Panc1 (cell line): ENCODE data around the gene LBR. TPM values are rescaled to one million over a fixed set of nuclear protein-coding genes. Genes with fewer than 3 reads are reported as not detected.

ENCODE experiments used
- ATAC-seq: fragments of 200-7000 bp; cut with Tn5 transposase; 2 replicates; pipeline ENCODE4 v1.9.1; 2020; ENCODE audit warnings: mild to moderate bottlenecking, moderate library complexity
- BruUV-seq: library from RNA; stranded (reverse); fragments of 400-500 nt; replicated peaks from 2 replicates; lab custom pipeline; 2021; lab: Mats Ljungman, UMichigan
- CTCF ChIA-PET: fragments of 300-600 bp; sonication (Branson Sonifier 250); formaldehyde crosslinking; loops from one replicate; lab custom pipeline; 2022; ENCODE audit warnings: antibody characterized with exemption; lab: Charles Lee
- POLR2A ChIA-PET: fragments of 300-600 bp; sonication (Branson Sonifier 250); formaldehyde crosslinking; loops from one replicate; lab custom pipeline; 2022; ENCODE audit warnings: antibody characterized with exemption; lab: Charles Lee
- DNase-seq: peaks from one replicate; pipeline ENCODE4 v3.0.0-alpha.2; 2010; ENCODE audit warnings: low read depth, low spot score
- H3K27ac ChIP-seq: 2 replicates; pipeline ENCODE4 v1.5.1; 2011; ENCODE audit warnings: mild to moderate bottlenecking, low read length, inconsistent platforms
- H3K27me3 ChIP-seq: fragments of 200-500 bp; sonication (Bioruptor generic); 2 replicates; pipeline ENCODE4 v1.6.0; 2014; ENCODE audit warnings: low read length, inconsistent platforms; ENCODE audit not compliant: control insufficient read depth, insufficient read depth
- H3K36me3 ChIP-seq: fragments of 200-500 bp; sonication (Bioruptor generic); 2 replicates; pipeline ENCODE4 v1.5.1; 2014; ENCODE audit warnings: inconsistent platforms, mild to moderate bottlenecking, low read length, moderate library complexity; ENCODE audit not compliant: control insufficient read depth, insufficient read depth
- H3K4me1 ChIP-seq: 2 replicates; pipeline ENCODE4 v1.5.1; 2011; ENCODE audit warnings: inconsistent platforms, mild to moderate bottlenecking, low read length, moderate library complexity; ENCODE audit not compliant: control insufficient read depth, insufficient read depth
- H3K4me3 ChIP-seq, 2 experiments: 2 replicates each; pipeline ENCODE4 v1.5.1; 2011 to 2012; ENCODE audit warnings: low read depth in 2 of 2, low read length in 2 of 2, mild to moderate bottlenecking in 2 of 2, inconsistent platforms in 1 of 2, moderate library complexity in 1 of 2
- H3K9me3 ChIP-seq: fragments of 200-500 bp; sonication (Bioruptor generic); 2 replicates; pipeline ENCODE4 v1.5.1; 2014; ENCODE audit warnings: low read depth, mild to moderate bottlenecking, inconsistent platforms, low read length, moderate library complexity; ENCODE audit not compliant: control insufficient read depth, insufficient read depth
- POLR2AphosphoS5 ChIP-seq: IDR thresholded peaks from 2 replicates; pipeline ENCODE4 v1.6.1; 2012; ENCODE audit warnings: mild to moderate bottlenecking, low read depth, low read length, moderate library complexity
- SIN3A ChIP-seq: IDR thresholded peaks from 2 replicates; pipeline ENCODE4 v1.6.1; 2012; ENCODE audit warnings: low read depth, mild to moderate bottlenecking, low read length, moderate library complexity, borderline replicate concordance; ENCODE audit not compliant: insufficient read depth
- TCF7L2 ChIP-seq: IDR thresholded peaks from 2 replicates; pipeline ENCODE4 v1.6.1; 2011; ENCODE audit warnings: mild to moderate bottlenecking, low read depth, low read length, inconsistent platforms
- in situ Hi-C: cut with HindIII; loops from 2 replicates; pipeline ENCODE4 v1.10.0; 2016; ENCODE audit warnings: low sequenced_read_pairs, low pct_unique_long_range_greater_than_20kb
- intact Hi-C: fragments of 100-400 bp; cut with micrococcal nuclease; formaldehyde crosslinking; loops from one replicate; pipeline ENCODE4 v1.10.0; 2022; ENCODE audit not compliant: unreplicated experiment
- total RNA-seq: library from RNA; stranded (reverse); gene quantifications from one replicate; pipeline ENCODE4 v1.2.1, GENCODE V29; 2021; ENCODE audit not compliant: unreplicated experiment
- TF ChIP-seq, protein P1 (sequence below), 2 experiments: IDR thresholded peaks; 2 replicates each; pipeline ENCODE4 v1.6.1; 2011 to 2012; ENCODE audit warnings: low read depth in 2 of 2, control low read depth in 1 of 2, low read length in 1 of 2, mild to moderate bottlenecking in 1 of 2, moderate library complexity in 1 of 2; ENCODE audit not compliant: insufficient read depth in 1 of 2
- TF ChIP-seq, protein P2 (sequence below): fragments of 450-650 bp; IDR thresholded peaks from 2 replicates; pipeline ENCODE4 v1.5.1; 2017; ENCODE audit warnings: mild to moderate bottlenecking

LBR gene
- total RNA-seq, 1 experiment from 2014 or later = 58.2 TPM

DNA sequence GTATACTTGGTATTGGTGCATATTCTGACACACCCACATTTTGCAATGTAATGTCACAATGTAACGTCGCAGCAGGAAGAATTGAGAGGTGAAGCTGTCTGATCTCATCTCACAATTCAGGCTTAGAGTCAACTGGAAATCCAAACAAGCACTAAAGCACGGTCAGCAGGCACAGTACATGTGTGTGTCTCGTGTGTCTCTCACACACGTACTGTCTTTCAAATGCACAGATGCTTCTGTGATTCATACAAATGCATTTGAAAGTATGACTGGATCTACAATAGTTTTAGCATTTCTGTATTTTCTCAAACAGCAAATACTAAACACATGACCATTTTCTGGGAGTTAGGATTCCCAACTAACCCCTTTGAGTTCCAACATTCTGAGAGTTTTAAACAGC, 26.9 kb downstream of the LBR start:
- H3K9me3 ChIP-seq = no peaks in the 10 kb centered on the region
- intact Hi-C loops = no loop called here
- peaks cover 15% of the 10 kb centered on the region for H3K36me3 ChIP-seq
- in situ Hi-C loops = no loop called here
- no peak overlapping the region for H3K4me3 ChIP-seq
- no peak for ATAC-seq
- BruUV-seq = no TSS peak
- TF ChIP-seq, protein P1, sequence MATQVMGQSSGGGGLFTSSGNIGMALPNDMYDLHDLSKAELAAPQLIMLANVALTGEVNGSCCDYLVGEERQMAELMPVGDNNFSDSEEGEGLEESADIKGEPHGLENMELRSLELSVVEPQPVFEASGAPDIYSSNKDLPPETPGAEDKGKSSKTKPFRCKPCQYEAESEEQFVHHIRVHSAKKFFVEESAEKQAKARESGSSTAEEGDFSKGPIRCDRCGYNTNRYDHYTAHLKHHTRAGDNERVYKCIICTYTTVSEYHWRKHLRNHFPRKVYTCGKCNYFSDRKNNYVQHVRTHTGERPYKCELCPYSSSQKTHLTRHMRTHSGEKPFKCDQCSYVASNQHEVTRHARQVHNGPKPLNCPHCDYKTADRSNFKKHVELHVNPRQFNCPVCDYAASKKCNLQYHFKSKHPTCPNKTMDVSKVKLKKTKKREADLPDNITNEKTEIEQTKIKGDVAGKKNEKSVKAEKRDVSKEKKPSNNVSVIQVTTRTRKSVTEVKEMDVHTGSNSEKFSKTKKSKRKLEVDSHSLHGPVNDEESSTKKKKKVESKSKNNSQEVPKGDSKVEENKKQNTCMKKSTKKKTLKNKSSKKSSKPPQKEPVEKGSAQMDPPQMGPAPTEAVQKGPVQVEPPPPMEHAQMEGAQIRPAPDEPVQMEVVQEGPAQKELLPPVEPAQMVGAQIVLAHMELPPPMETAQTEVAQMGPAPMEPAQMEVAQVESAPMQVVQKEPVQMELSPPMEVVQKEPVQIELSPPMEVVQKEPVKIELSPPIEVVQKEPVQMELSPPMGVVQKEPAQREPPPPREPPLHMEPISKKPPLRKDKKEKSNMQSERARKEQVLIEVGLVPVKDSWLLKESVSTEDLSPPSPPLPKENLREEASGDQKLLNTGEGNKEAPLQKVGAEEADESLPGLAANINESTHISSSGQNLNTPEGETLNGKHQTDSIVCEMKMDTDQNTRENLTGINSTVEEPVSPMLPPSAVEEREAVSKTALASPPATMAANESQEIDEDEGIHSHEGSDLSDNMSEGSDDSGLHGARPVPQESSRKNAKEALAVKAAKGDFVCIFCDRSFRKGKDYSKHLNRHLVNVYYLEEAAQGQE (IDR thresholded peaks at IDR 0.05; ENCODE audit: insufficient read depth in 1 of 2, low read depth in 2 of 2, low read length in 1 of 2) = no peak
- TF ChIP-seq TCF7L2 = no peak
- TF ChIP-seq POLR2AphosphoS5 = no peak
- no peak for TF ChIP-seq SIN3A
- TF ChIP-seq, protein P2, sequence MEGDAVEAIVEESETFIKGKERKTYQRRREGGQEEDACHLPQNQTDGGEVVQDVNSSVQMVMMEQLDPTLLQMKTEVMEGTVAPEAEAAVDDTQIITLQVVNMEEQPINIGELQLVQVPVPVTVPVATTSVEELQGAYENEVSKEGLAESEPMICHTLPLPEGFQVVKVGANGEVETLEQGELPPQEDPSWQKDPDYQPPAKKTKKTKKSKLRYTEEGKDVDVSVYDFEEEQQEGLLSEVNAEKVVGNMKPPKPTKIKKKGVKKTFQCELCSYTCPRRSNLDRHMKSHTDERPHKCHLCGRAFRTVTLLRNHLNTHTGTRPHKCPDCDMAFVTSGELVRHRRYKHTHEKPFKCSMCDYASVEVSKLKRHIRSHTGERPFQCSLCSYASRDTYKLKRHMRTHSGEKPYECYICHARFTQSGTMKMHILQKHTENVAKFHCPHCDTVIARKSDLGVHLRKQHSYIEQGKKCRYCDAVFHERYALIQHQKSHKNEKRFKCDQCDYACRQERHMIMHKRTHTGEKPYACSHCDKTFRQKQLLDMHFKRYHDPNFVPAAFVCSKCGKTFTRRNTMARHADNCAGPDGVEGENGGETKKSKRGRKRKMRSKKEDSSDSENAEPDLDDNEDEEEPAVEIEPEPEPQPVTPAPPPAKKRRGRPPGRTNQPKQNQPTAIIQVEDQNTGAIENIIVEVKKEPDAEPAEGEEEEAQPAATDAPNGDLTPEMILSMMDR = no peak
- no peaks in the 10 kb centered on the region for H3K27me3 ChIP-seq
- CTCF ChIA-PET = no interaction called here
- H3K27ac ChIP-seq = no peak overlapping the region
- POLR2A ChIA-PET = no interaction called here
- no peaks in the 10 kb centered on the region for H3K4me1 ChIP-seq
- DNase-seq = no peak

DNA sequence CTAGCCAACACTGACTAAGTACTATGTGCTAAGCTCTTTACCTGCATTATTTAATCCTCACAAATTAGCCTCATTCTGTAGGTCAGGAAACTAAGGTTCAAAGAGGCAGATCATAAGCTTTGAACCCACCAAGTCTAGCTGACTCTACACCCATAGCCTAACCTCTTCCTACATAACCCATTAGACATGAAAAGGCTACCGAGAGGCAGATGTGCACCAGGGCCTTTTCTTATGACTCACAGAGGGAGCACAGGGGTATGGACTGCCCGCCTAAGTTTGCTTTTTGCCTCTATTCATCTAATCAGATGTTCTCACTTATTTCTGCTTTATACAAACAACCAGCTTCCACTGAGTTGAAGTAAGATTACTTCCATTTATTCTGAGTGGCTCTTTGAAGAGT, 31.5 kb downstream of the LBR start:
- no TSS peak for BruUV-seq
- CTCF ChIA-PET = no interaction called here
- peaks cover 3% of the 10 kb centered on the region; the same call in 1 of the 2 replicates for H3K36me3 ChIP-seq

More for the DNA sequence above, 31.5 kb downstream of the LBR start:
- H3K9me3 ChIP-seq = no peaks in the 10 kb centered on the region
- POLR2A ChIA-PET = no interaction called here
- H3K4me3 ChIP-seq = no peak overlapping the region
- no peak for DNase-seq
- ATAC-seq = no peak
- no peak overlapping the region for H3K27ac ChIP-seq
- in situ Hi-C loops = no loop called here
- intact Hi-C loops = no loop called here
- H3K4me1 ChIP-seq = no peaks in the 10 kb centered on the region
- no peaks in the 10 kb centered on the region for H3K27me3 ChIP-seq
- no peak for TF ChIP-seq SIN3A
- TF ChIP-seq, protein P1 (IDR thresholded peaks at IDR 0.05; ENCODE audit: insufficient read depth in 1 of 2, low read depth in 2 of 2, low read length in 1 of 2) = no peak
- no peak for TF ChIP-seq POLR2AphosphoS5
- TF ChIP-seq, protein P2 = no peak
- no peak for TF ChIP-seq TCF7L2
